ENCODE results near the gene TRAPPC14. TPM values are rescaled to one million over a fixed set of nuclear protein-coding genes. Genes with fewer than 3 reads are reported as not detected.

The TRAPPC14 gene
- total and polyA plus RNA-seq, 2 of the 13 experiments (the other 11 are each of a cell fraction or from before 2014, with no cell fraction given) = 4.7 to 9.6 TPM

DNA sequence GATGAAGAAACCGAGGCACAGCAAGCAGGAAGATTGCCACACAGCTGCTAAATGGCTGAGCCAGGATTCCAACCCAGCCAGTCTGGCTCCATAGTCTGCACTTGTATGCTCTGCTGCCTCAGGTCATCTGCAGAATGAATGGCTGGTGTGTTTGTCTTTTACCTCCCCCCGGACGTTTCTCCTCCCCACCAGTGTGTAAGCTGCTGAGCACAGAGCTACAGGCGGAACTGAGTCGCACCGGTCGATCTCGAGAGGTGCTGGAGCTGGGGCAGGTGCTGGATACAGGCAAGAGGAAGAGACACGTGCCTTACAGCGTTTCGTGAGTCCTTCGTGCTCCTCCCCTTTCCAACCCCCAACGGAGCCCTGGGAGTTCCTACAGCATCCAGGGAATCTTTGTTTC, 36.5 kb downstream of the TRAPPC14 start (continued):
- TF ChIP-seq SP5 (CRISPR knock-in tag; IDR thresholded peaks at IDR 0.05; ENCODE audit: borderline replicate concordance, low read depth) (peak; percentile 85), FOXM1 (CRISPR knock-in tag; IDR thresholded peaks at IDR 0.05) (no peak), RXRB (CRISPR knock-in tag; IDR thresholded peaks at IDR 0.05; ENCODE audit: borderline replicate concordance) (0 out of 2 replicates have a peak, but pooled peaks have one; percentile 19), NONO (IDR thresholded peaks at IDR 0.05) (no peak), NONO (CRISPR knock-in tag; conservative IDR thresholded peaks at IDR 0.05) (peak; percentile 88), NR2C2 (CRISPR knock-in tag; IDR thresholded peaks at IDR 0.05; ENCODE audit: borderline replicate concordance) (no peak), ZNF260 (CRISPR knock-in tag; IDR thresholded peaks at IDR 0.05; ENCODE audit: borderline replicate concordance, low read depth) (no peak), SSRP1 (CRISPR knock-in tag; IDR thresholded peaks at IDR 0.05) (peak; percentile 75; the same call in 1 of the 2 replicates), ZNF430 (CRISPR knock-in tag; IDR thresholded peaks at IDR 0.05) (no peak; the same call in 1 of the 2 replicates), CEBPB (IDR thresholded peaks at IDR 0.05; ENCODE audit: borderline replicate concordance, low read depth, low read length) (peak; percentile 57; the same call in 1 of the 2 replicates), ZNF775 (CRISPR knock-in tag; IDR thresholded peaks at IDR 0.05; ENCODE audit: borderline replicate concordance) (no peak), ZNF556 (CRISPR knock-in tag; IDR thresholded peaks at IDR 0.05; ENCODE audit: borderline replicate concordance) (peak; percentile 72; the same call in 1 of the 2 replicates), ELF1 (CRISPR knock-in tag; IDR thresholded peaks at IDR 0.05) (peak; percentile 50; the same call in 1 of the 2 replicates), RFXAP (CRISPR knock-in tag; IDR thresholded peaks at IDR 0.05; ENCODE audit: borderline replicate concordance) (peak; percentile 61; the same call in 1 of the 2 replicates), FOXK2 (IDR thresholded peaks at IDR 0.05) (peak; percentile 10; the same call in 1 of the 2 replicates), PITX1 (CRISPR knock-in tag; IDR thresholded peaks at IDR 0.05) (peak; percentile 26; the same call in 1 of the 2 replicates), KMT2B (CRISPR knock-in tag; IDR thresholded peaks at IDR 0.05) (no peak), IRF2 (CRISPR knock-in tag; IDR thresholded peaks at IDR 0.05) (peak; percentile 55; the same call in 1 of the 2 replicates), GATAD1 (CRISPR knock-in tag; IDR thresholded peaks at IDR 0.05) (peak; percentile 34; the same call in 1 of the 2 replicates), THYN1 (CRISPR knock-in tag; IDR thresholded peaks at IDR 0.05; ENCODE audit: borderline replicate concordance, low read depth) (no peak), TMF1 (CRISPR knock-in tag; IDR thresholded peaks at IDR 0.05; ENCODE audit: low read depth) (no peak)
- TF ChIP-seq, protein P1, sequence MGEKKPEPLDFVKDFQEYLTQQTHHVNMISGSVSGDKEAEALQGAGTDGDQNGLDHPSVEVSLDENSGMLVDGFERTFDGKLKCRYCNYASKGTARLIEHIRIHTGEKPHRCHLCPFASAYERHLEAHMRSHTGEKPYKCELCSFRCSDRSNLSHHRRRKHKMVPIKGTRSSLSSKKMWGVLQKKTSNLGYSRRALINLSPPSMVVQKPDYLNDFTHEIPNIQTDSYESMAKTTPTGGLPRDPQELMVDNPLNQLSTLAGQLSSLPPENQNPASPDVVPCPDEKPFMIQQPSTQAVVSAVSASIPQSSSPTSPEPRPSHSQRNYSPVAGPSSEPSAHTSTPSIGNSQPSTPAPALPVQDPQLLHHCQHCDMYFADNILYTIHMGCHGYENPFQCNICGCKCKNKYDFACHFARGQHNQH (CRISPR knock-in tag; IDR thresholded peaks at IDR 0.05) = peak; percentile 82
- TF ChIP-seq, protein P2, sequence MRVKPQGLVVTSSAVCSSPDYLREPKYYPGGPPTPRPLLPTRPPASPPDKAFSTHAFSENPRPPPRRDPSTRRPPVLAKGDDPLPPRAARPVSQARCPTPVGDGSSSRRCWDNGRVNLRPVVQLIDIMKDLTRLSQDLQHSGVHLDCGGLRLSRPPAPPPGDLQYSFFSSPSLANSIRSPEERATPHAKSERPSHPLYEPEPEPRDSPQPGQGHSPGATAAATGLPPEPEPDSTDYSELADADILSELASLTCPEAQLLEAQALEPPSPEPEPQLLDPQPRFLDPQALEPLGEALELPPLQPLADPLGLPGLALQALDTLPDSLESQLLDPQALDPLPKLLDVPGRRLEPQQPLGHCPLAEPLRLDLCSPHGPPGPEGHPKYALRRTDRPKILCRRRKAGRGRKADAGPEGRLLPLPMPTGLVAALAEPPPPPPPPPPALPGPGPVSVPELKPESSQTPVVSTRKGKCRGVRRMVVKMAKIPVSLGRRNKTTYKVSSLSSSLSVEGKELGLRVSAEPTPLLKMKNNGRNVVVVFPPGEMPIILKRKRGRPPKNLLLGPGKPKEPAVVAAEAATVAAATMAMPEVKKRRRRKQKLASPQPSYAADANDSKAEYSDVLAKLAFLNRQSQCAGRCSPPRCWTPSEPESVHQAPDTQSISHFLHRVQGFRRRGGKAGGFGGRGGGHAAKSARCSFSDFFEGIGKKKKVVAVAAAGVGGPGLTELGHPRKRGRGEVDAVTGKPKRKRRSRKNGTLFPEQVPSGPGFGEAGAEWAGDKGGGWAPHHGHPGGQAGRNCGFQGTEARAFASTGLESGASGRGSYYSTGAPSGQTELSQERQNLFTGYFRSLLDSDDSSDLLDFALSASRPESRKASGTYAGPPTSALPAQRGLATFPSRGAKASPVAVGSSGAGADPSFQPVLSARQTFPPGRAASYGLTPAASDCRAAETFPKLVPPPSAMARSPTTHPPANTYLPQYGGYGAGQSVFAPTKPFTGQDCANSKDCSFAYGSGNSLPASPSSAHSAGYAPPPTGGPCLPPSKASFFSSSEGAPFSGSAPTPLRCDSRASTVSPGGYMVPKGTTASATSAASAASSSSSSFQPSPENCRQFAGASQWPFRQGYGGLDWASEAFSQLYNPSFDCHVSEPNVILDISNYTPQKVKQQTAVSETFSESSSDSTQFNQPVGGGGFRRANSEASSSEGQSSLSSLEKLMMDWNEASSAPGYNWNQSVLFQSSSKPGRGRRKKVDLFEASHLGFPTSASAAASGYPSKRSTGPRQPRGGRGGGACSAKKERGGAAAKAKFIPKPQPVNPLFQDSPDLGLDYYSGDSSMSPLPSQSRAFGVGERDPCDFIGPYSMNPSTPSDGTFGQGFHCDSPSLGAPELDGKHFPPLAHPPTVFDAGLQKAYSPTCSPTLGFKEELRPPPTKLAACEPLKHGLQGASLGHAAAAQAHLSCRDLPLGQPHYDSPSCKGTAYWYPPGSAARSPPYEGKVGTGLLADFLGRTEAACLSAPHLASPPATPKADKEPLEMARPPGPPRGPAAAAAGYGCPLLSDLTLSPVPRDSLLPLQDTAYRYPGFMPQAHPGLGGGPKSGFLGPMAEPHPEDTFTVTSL (CRISPR knock-in tag; IDR thresholded peaks at IDR 0.05; ENCODE audit: borderline replicate concordance) = no peak
- TF ChIP-seq, protein P3, sequence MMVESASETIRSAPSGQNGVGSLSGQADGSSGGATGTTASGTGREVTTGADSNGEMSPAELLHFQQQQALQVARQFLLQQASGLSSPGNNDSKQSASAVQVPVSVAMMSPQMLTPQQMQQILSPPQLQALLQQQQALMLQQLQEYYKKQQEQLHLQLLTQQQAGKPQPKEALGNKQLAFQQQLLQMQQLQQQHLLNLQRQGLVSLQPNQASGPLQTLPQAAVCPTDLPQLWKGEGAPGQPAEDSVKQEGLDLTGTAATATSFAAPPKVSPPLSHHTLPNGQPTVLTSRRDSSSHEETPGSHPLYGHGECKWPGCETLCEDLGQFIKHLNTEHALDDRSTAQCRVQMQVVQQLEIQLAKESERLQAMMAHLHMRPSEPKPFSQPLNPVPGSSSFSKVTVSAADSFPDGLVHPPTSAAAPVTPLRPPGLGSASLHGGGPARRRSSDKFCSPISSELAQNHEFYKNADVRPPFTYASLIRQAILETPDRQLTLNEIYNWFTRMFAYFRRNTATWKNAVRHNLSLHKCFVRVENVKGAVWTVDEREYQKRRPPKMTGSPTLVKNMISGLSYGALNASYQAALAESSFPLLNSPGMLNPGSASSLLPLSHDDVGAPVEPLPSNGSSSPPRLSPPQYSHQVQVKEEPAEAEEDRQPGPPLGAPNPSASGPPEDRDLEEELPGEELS (CRISPR knock-in tag; IDR thresholded peaks at IDR 0.05) = peak; percentile 53; the same call in 1 of the 2 replicates

All from HepG2 (cell line).